ENCODE results near the gene HYAL4.

GRCh38 chr7:123860848-123861247 is 15.9 kb downstream of the HYAL4 start:
- TF ChIP-seq CTCF (IDR thresholded peaks at IDR 0.05) (no peak), POLR2A (IDR thresholded peaks at IDR 0.05) (no peak)

Measured in lower leg skin (tissue), 3 donors.